AG08395 (cell line): Measurements from ENCODE around the gene COPB2.

Experiments
- DNase-seq: peaks from one replicate; pipeline ENCODE4 v3.0.0; 2012; ENCODE audit warnings: mixed read lengths, low spot score

Gene COPB2

DNA sequence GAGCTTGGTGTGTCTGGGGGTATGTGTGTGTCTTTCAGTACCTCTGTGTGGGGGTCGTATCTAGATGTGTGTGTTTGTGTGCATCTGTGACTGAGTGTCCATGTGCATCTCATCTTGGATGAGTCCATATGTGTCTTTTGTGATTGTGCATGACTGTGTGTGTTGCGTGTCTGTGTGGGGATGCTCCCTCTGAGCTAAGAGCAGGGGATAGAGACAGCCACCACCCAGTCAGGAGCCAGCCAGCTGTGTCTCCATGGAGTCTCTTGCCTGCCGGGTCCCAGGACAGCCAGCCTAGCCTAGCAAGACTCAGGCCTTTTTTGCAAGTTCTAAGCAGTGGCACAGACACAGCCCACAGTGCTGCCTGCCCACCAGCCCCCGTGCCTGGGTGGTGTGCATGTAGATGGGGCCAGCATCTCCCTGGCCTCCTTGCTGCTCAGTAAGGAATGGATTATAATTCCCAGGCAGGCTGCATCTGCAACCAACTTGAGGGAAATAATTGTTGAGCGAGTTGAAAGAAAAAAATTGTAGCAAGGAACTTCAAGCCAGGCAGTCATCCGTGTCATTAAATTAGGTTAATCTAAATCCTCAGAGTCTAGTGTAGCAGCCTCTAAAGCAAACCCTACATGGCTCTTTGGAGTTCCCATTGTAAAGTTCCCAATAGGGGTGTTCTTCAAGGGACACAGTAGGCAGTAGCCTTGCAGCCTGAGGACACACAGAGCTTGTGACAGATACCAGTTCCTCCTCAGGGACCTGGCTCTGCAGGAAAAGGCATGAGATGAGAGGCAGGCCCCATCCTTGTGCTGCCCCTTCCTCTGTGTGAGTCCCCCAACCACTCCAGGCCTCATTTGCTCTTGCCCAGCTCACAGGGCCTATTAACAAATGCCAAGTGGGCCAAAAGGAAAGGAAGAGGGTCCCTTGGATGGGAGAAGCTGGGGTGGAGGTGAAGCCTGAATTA is 81.6 kb downstream of the COPB2 start:
- no peak for DNase-seq
